ENCODE data around the gene DYNLT1.

DNA sequence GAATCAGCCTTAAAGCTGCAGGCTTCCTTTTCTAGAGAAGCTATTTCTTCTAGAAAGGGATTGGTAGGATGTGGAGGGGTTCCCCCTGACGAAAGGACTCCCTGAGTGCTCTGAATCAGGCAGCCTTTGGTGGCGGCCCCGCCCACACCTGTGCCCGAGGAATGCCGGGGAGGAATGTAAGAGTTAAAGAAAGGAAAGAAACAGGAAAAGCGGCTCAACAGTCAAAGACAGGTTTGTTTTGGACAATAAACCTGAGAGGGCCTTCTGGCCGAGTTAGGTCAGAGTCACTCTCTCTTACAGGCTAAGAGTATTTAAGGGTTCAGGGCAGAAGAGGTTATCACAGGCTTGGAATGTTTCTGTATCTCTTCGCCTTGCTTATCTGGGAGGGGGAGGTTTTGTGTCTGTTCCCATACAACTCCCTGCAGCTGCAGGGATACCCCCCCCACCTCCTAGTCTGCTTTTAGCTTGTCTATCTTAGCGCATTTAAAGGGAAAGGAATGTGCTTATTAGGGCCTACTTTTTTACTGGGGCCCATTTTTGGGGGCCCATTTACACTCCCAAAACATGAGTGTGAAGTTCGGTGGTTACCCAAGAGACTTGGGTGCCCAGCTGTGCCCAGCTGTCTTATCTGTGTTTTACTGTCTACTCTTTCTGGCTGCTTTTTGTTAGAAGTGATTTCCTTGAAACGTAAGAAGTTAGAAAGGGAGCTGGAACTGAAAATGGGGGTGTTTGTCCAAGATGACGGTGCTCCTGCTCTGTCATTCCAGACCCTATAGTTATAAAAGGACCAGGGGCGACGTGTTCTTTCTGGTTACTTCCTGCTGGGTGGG is 32.8 kb downstream of the DYNLT1 start:
- TF ChIP-seq HDGF (IDR thresholded peaks at IDR 0.05; ENCODE audit: borderline replicate concordance) (no peak), ARNT (IDR thresholded peaks at IDR 0.05) (no peak), ZNF384 (IDR thresholded peaks at IDR 0.05) (no peak), SP1 (IDR thresholded peaks at IDR 0.05) (no peak), FOXA1 (IDR thresholded peaks at IDR 0.05) (no peak), BHLHE40 (IDR thresholded peaks at IDR 0.05; ENCODE audit: borderline replicate concordance) (no peak), ELF4 (IDR thresholded peaks at IDR 0.05) (no peak), NFRKB (IDR thresholded peaks at IDR 0.05) (no peak), FOXK2 (IDR thresholded peaks at IDR 0.05) (no peak), SUZ12 (IDR thresholded peaks at IDR 0.05) (no peak), FOXM1 (IDR thresholded peaks at IDR 0.05; ENCODE audit: borderline replicate concordance) (no peak), TARDBP (IDR thresholded peaks at IDR 0.05) (no peak), LEF1 (IDR thresholded peaks at IDR 0.05; ENCODE audit: borderline replicate concordance) (no peak)

All from HEK293T (cell line).